Mesenteric fat pad (tissue), 1 donor: ENCODE data around the gene SETBP1. TPM values are rescaled to one million over a fixed set of nuclear protein-coding genes. Genes with fewer than 3 reads are reported as not detected.

Experiments
- DNase-seq: peaks from one replicate; pipeline ENCODE4 v3.0.0-alpha.2; 2020; ENCODE audit warnings: low spot score
- total RNA-seq: library from RNA; stranded (reverse); fragmentation: NEBNext Ultra II Directional; extraction: Animal tissue kit (Norgen Biotek cat#: 25700); gene quantifications from one replicate; pipeline ENCODE4 v1.2.1, GENCODE V29; 2021
- donor health status: DM: yes; HTN: yes; CAD: no.

The SETBP1 gene
- total RNA-seq, 1 donor from 2014 or later = 21.6 TPM

GRCh38 chr18:44870631-44871502 is 190.2 kb downstream of the SETBP1 start:
- no peak for DNase-seq

- DNase-seq = no peak
Measured at GRCh38 chr18:44871771-44872170, 191.1 kb downstream of the SETBP1 start.

GRCh38 chr18:44876024-44876423 is 195.3 kb downstream of the SETBP1 start:
- DNase-seq = no peak

DNA sequence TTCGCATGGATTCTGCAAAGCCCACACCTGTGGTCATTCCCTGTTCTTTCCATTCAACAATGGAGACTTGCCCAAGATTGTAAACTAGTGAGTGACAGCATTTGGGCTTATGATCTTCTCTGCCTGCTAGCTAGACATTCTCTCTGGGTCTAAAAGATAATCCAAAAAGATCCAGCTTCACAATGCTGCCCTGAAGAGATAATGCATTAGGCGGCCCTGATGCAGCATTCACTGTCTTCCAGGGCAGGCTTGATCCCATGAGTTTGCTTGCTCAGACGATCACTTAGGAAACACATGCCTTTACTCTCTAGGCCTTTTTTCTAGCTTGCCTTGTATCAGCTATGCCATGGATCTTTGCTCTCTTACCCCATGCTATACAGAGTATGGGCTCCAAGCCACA is 196.1 kb downstream of the SETBP1 start:
- DNase-seq = no peak

DNA sequence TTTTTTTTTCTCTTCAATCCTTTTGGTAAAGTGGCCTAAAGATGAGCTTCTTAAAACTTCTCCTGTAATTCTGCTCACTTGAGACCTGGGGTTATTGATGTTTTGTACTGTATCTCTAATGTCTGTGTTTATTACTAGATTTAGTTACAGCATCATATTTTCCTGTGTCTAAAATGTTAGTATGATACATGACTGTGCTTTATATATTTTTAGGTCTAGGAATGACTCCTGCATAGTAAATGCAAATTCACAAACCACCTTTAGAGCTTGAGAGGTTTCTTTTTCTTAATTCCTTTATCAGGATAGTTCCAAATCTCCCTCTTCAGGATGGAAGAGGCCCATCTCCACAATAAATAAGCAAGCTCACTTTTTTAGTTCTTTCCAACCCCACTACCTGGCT is 197.6 kb downstream of the SETBP1 start:
- no peak for DNase-seq

- no peak for DNase-seq
Measured at GRCh38 chr18:44880170-44880569, 199.5 kb downstream of the SETBP1 start.

GRCh38 chr18:44881461-44882162 is 200.9 kb downstream of the SETBP1 start:
- no peak for DNase-seq

- DNase-seq = no peak
Measured at GRCh38 chr18:44882163-44882868, 201.6 kb downstream of the SETBP1 start.

- no peak for DNase-seq
Measured at GRCh38 chr18:44883671-44884070, 203.0 kb downstream of the SETBP1 start.

GRCh38 chr18:44884431-44884830 is 203.7 kb downstream of the SETBP1 start:
- no peak for DNase-seq

DNA sequence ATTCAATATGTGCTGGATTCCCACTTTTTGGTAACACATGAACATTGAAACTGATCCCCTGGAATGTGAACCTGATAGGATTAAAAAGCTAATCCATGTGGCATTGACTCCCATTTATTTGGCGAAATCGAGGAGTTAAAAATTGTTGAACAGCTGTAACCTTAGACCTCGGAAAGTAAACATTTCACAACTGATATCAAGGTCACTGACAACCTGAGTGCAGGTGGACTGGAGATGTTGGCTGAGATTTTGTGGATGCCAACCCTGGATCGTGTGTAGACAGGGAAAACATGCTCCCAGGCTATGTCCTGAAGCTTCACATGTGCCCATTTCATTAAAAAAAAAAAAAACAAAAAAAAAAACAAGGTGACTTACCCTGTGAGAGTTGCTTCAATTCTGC is 204.8 kb downstream of the SETBP1 start:
- no peak for DNase-seq

DNA sequence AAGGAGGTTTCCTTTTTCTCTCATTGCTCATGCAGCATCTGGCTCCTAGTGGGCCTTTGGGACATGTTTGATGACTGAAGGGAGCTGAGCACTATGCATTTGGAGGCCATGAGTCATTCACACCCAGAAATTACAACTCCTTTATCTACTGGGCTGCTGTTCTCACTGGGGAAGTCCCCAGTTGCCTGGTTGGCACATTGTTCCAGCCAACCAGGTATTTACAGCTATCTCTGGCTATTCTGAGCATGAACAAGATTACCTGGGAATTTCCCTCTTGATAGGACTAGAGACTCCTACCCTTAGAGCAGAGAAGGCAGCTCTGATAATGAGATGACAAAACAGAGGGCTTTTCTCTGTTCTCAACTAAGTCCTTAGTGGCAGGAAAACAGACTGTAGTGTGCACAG is 206.5 kb downstream of the SETBP1 start:
- no peak for DNase-seq

GRCh38 chr18:44889111-44889510 is 208.4 kb downstream of the SETBP1 start:
- no peak for DNase-seq

DNA sequence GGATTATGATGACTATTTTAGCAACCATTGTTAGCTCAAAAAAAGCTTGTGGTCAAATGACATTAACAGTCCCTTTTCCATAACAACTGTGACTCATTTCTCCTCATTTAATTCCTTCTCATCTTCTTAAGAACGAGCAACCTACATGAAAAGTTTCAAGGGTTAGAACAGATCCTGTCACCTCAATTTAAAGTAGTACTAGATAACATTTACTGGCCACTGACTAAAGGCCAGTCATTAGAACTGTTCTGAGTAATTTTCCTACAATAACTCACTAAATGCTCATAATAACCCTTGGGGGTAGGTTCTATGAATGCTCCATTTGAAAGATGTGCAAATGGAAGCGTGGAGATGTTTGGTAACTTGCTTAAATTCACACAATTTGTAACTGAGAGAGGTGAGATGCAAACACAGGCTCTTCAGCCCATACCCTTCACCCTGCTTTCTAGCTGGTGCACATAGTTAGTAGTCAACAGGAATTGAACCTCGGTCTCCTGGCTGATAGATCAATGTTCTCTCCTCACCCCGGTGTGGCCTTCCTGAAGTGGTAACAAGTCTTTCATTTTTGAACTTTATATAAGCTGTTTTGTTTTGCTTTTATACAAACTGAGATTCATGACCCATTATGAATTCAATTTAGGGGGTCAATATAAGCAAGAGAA is 212.5 kb downstream of the SETBP1 start:
- DNase-seq = no peak

- no peak for DNase-seq
Measured at GRCh38 chr18:44893966-44894365, 213.3 kb downstream of the SETBP1 start.

- no peak for DNase-seq
Measured at GRCh38 chr18:44895176-44895798, 214.6 kb downstream of the SETBP1 start.

- DNase-seq = no peak
Measured at GRCh38 chr18:44896846-44897245, 216.2 kb downstream of the SETBP1 start.

DNA sequence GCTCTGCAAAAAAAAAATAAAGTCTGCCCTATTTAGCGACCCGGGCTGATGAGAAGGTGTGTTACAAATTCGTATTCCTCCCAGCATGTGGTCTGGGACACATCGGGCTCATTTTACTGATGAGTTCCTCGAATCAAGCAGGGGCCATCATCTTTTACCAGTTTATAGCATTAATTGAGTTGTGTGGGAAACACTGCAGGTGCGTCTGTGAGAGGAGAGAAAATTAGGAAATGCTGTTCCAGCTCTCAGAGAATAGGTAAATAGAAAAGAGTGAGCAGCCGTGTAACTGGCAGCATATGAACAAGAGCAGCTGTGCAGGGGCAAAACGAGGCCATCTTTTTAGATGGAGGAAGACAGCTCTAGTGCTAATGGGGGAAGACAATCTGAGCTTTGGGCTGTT is 216.7 kb downstream of the SETBP1 start:
- DNase-seq = no peak

DNA sequence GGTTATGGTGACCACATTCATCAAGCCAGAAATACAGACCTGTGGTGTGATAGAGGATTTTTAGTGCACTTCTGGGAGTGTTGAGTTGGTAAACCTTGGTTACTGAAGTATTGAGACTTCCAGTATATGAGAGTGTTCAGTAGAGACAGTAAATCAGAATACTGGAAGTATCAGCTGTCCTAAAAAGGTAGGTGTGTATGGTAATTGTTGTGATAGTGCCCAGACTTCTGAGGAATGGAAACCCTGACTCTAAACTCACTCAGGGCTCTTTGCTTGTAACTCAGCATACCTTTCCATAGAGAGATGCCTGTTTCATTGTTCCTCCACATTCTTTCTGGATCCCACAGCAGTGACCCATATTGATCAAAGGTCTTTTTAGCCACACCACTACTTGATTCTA is 217.1 kb downstream of the SETBP1 start:
- DNase-seq = no peak

GRCh38 chr18:44898498-44898897 is 217.8 kb downstream of the SETBP1 start:
- no peak for DNase-seq

- DNase-seq = no peak
Measured at GRCh38 chr18:44899832-44900231, 219.1 kb downstream of the SETBP1 start.
